GM13976 (cell line): ENCODE data around the gene SPZ1.

Source experiments
- DNase-seq: peaks from one replicate; pipeline ENCODE4 v3.0.0; 2012; ENCODE audit warnings: low spot score
- in situ Hi-C: fragments of 300-500 bp; cut with MboI; formaldehyde crosslinking; loops from one replicate; pipeline ENCODE4 v1.12.0; 2022; ENCODE audit warnings: low sequenced_read_pairs, mixed read lengths, inconsistent platforms; ENCODE audit not compliant: unreplicated experiment
- TF ChIP-seq, protein P1 (sequence below): IDR thresholded peaks from 2 replicates; pipeline ENCODE4 v1.5.1; 2012; ENCODE audit warnings: borderline replicate concordance, mild to moderate bottlenecking; ENCODE audit not compliant: insufficient read depth; ENCODE audit errors: extremely low read depth, missing control alignments, control extremely low read depth

SPZ1 gene

DNA sequence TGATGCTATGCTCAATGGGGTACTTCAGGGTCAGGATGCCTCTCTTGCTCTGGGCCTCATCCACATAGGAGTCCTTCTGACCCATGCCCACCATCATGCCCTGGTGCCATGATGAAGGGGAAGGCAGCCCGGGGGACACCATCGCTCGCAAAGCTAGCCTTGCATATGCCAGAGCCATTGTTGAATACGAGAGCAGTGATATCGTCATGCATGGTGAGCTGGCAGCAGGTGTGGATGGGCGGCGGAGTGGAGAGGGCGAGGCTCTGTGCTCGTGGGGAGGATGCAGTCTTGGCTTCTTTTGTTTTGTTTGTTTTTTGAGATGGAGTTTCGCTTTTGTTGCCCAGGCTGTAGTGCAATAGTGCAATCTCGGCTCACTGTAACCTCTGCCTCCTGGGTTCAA is 17.2 kb upstream of the SPZ1 start:
- in situ Hi-C loops, result loop anchor here (25.0 kb wide), 1 partner anchor 415 kb away; no protein-coding TSS in a partner anchor
- no peak for DNase-seq
- TF ChIP-seq, protein P1, sequence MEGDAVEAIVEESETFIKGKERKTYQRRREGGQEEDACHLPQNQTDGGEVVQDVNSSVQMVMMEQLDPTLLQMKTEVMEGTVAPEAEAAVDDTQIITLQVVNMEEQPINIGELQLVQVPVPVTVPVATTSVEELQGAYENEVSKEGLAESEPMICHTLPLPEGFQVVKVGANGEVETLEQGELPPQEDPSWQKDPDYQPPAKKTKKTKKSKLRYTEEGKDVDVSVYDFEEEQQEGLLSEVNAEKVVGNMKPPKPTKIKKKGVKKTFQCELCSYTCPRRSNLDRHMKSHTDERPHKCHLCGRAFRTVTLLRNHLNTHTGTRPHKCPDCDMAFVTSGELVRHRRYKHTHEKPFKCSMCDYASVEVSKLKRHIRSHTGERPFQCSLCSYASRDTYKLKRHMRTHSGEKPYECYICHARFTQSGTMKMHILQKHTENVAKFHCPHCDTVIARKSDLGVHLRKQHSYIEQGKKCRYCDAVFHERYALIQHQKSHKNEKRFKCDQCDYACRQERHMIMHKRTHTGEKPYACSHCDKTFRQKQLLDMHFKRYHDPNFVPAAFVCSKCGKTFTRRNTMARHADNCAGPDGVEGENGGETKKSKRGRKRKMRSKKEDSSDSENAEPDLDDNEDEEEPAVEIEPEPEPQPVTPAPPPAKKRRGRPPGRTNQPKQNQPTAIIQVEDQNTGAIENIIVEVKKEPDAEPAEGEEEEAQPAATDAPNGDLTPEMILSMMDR, result no peak

DNA sequence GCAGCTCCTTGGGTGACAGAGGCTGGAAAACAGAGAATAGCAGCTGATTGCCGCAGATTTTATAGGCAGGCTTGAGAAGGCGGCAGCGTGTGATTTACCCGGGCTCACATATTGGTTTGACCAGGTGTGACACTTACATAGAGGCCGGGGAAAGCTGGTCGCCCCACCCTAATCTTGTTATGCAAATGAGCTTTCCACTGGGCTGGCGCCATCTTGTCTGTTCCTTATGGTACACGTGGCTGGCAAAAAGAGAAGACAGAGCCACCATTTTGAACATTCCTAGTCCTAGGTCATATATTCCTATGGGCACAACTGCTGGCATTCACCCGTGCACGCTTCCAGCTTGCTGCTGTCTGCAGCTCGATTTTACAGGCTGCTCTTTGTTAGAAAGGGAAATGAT is 11.3 kb upstream of the SPZ1 start:
- in situ Hi-C loops, result loop anchor here (25.0 kb wide), 1 partner anchor 421 kb away; no protein-coding TSS in a partner anchor
- no peak for DNase-seq

DNA sequence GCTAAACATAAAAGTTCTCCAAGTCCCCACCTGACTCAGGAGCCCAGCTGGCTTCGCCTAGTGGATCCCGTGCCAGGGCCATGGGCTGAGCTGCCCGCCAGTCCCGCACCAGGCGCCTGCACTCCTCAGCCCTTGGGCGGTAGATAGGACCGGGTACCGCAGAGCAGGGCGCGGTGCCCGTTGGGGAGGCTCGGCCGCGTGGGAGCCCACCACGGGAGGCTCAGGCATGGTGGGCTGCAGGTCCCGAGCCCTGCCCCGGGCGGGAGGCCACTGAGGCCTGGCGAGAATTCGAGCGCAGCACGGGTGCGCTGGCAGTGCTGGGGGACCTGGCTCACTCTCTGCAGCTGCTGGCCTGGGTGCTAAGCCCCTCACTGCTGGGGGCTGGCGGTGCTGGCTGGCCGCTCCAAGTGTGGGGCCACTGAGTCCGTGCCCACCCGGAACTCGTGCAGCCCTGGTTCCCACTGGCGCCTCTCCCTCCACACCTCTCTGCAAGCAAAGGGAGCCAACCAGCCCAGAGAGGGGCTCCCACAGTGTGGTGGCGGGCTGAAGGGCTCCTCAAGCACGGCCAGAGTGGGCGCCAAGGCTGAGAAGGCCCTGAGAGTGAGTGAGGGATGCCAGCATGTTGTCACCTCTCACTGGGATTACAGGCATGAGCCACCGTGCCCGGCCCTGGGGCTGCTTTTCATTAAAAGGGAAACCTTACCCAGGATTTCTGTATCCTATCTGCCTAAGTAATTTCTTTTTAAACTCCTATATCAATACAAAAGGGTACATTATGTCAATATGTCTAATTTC is 9.7 kb upstream of the SPZ1 start:
- in situ Hi-C loops, result loop anchor here (25.0 kb wide), 1 partner anchor 423 kb away; no protein-coding TSS in a partner anchor
- TF ChIP-seq, protein P1, result no peak
- DNase-seq, result no peak

More for the DNA sequence above, 11.3 kb upstream of the SPZ1 start:
- TF ChIP-seq, protein P1, result no peak

DNA sequence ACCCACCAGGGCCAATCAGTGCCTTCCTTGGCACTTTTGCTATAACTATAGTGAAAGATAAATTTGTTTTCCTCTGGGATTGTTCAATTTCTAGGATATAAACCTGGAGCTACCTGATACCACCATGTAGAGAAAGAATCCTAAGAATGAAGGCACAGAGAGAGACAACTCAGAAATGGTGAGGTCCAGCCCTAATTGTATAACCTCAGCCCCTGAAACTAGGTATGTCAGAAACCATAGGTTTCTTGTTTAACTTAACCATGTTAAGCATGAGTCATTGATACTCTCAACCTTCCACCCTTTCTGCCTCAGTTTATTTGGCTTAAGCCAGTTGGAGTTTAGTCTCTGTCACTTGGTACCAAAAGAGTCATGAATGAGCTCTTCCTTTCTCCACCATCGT is 4.6 kb upstream of the SPZ1 start:
- in situ Hi-C loops, result loop anchor here (25.0 kb wide), 1 partner anchor 428 kb away; no protein-coding TSS in a partner anchor
- no peak for DNase-seq
- TF ChIP-seq, protein P1, result no peak

DNA sequence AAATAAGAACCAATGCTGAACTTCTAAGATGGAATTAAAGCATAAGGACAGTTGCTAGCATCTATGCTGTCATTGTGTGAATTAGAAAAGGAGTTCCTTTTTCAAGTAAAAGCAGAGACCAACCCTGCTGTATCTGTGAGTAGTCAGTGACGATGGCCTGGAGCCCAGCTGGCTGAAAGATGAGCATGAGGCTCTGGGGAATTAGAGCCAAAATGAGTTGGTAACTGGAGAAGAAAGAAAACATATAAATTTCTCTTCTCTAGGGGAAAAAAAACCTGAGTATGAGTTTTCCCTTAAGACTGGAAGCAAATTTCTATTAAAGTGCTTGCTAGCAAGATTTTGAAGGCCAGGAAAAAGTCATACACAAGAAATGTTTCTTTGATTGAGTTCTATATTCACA is 1.6 kb upstream of the SPZ1 start:
- no peak for DNase-seq
- in situ Hi-C loops, result loop anchor here (25.0 kb wide), 1 partner anchor 431 kb away; no protein-coding TSS in a partner anchor

DNA sequence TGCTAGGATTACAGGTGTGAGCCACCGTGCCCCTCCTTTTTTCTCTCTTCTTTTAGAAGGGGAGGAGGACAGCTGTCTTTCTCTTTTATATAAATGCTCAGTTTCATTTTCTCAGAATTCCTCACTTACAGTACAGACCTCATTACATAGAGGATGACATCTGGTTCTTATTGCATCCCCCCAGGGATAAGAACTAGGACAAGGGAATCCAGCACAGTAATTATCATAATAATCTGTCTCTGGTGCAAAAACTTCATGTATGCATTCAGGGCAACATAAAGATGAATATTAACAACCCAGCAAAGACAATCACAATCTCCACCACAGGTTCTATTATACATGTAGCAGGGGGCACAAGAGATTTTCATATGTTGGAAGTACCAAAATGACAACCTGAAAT is 5.1 kb downstream of the SPZ1 start:
- TF ChIP-seq, protein P1, result no peak
- no peak for DNase-seq
- in situ Hi-C loops, result loop anchor here (25.0 kb wide), 1 partner anchor 438 kb away; no protein-coding TSS in a partner anchor

More for the DNA sequence above, 1.6 kb upstream of the SPZ1 start:
- TF ChIP-seq, protein P1, result no peak
